Measurements from ENCODE around the gene CTIF. TPM values are rescaled to one million over a fixed set of nuclear protein-coding genes. Genes with fewer than 3 reads are reported as not detected.

The CTIF gene
- polyA plus RNA-seq, 4 donors = 8.1 to 22.6 (median 11.3) TPM

DNA sequence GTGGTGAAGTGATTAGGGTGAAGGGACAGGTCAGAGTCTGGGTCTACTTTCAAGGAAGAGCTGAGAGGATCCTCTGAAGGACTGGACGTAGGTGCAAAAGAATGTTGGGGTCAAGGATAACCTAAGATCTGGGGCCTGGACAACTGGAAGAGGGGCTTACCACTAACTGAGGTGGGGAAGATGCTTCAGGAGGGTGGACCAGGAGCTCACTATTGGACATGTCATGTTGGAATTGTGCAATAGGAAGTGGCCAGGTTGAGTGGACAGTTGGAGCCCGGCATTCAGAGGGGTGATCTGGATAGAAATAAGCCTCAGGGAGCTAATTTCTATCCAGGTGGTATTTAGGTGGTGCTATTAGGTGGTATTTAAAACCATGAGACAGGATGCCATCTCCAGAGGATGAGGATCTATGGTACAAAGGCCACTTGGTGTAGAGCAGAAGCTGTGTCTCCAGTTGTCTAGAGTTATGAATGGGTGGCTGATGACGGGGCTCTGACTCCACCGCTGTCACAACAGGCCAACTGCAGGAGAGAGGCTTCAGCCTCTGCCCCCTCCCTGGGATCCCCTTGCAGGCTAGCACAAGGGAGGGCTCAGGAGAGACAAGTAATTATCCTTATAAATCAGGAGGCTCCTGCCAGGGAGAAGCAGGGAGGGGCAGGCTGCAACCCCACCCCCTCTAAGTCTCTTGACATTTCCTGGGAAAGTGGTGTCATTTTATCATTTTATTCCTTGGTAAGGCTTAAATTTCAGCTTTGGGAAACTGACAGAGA, 254.0 kb downstream of the CTIF start:
- FAIRE-seq (no peak), DNase-seq (no peak)
- WGBS, 3 donors = 95 to 96% (median 95%) methylated on average over 4 of the region's 4 CpGs

DNA sequence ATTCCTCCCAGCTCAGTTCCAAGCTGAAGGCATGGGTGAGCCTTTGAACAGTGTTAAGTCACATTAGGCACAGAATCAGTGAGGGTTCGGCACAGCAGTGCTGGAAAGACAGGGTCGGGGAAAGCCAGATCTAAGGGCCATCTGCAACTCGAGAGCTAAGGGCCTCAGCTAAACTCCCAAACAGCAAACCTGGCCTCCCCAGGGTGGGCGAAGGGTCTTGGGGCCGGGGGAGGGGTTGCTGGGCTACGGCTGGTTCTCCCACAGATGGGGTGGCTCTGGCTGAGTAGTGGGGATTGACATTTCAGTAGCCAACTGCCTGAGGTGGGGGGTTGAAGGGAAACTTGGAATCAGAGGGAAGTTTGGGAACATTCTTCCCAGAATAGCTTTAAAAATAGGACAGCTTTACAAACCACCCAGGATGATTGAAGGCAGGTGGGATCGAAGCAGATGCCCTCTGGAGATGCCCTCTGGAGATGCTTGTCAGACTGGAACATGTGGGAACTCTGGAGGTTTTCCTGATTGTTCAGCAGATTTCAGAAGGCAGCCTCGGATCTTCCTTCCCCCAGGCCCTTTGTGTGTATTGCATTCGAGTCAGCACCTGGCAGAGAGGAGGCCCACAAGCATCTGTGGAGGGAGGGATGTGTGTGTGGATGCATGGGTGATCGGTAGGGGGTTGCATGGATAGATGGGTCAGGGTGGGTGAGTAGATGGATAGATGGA, 255.6 kb downstream of the CTIF start:
- DNase-seq (no peak), FAIRE-seq (no peak)
- Histone ChIP-seq H3K27me3 (ENCODE audit: control insufficient read depth in 3 of 3, insufficient read depth in 3 of 3, low read length in 3 of 3) (no peaks in the 10 kb centered on the region), H3K4me1 (ENCODE audit: control insufficient read depth in 3 of 3, insufficient read depth in 2 of 3, low read depth in 1 of 3, low read length in 2 of 3) (peaks cover 0 to 12% (median 1%) of the 10 kb centered on the region in 3 donors), H3K4me3 (ENCODE audit: low read depth in 1 of 3, low read length in 3 of 3) (no peak overlapping the region), H3K36me3 (ENCODE audit: control insufficient read depth in 3 of 3, insufficient read depth in 2 of 3, low read depth in 1 of 3, low read length in 3 of 3) (peaks cover 0 to 38% (median 0%) of the 10 kb centered on the region in 3 donors), H3K9me3 (ENCODE audit: control insufficient read depth in 2 of 2, insufficient read depth in 1 of 2, low read depth in 1 of 2, low read length in 1 of 2) (peaks cover 0 to 3% of the 10 kb centered on the region in 2 donors), H3K27ac (ENCODE audit: low read depth in 1 of 3, low read length in 2 of 3) (no peak overlapping the region)
- WGBS, 3 donors = 88 to 94% (median 88%) methylated on average over 10 of the region's 10 CpGs

More for the DNA sequence above, 254.0 kb downstream of the CTIF start:
- H3K4me1 ChIP-seq (ENCODE audit: control insufficient read depth in 3 of 3, insufficient read depth in 2 of 3, low read depth in 1 of 3, low read length in 2 of 3) = peaks cover 0 to 14% (median 6%) of the 10 kb centered on the region in 3 donors
- peaks cover 0 to 3% of the 10 kb centered on the region in 2 donors for H3K9me3 ChIP-seq (ENCODE audit: control insufficient read depth in 2 of 2, insufficient read depth in 1 of 2, low read depth in 1 of 2, low read length in 1 of 2)
- no peak overlapping the region for H3K27ac ChIP-seq (ENCODE audit: low read depth in 1 of 3, low read length in 2 of 3)
- no peak overlapping the region for H3K4me3 ChIP-seq (ENCODE audit: low read depth in 1 of 3, low read length in 3 of 3)
- no peaks in the 10 kb centered on the region for H3K27me3 ChIP-seq (ENCODE audit: control insufficient read depth in 3 of 3, insufficient read depth in 3 of 3, low read length in 3 of 3)
- peaks cover 0 to 45% (median 0%) of the 10 kb centered on the region in 3 donors for H3K36me3 ChIP-seq (ENCODE audit: control insufficient read depth in 3 of 3, insufficient read depth in 2 of 3, low read depth in 1 of 3, low read length in 3 of 3)

DNA sequence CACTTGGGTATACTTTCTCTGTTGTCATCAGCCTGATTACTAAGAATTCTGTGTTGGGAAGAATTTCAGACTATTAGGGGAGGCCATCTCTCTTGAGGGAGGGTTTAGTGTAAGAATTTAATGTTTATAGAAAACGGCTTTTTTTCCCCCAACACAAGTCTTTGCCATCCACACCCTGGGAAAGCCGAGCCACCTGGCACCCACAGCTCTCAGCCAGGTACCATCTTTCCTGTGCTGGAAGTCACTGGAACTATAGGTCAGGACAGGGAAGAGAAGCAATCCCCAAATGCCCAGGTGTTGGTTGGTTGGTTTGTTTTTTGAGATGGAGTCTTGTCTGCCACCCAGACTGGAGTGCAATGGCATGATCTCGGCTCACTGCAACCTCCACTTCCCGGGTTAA, 256.9 kb downstream of the CTIF start:
- no peak for DNase-seq
- Histone ChIP-seq H3K4me1 (ENCODE audit: control insufficient read depth in 3 of 3, insufficient read depth in 2 of 3, low read depth in 1 of 3, low read length in 2 of 3) (peaks cover 0 to 25% (median 1%) of the 10 kb centered on the region in 3 donors), H3K27ac (ENCODE audit: low read depth in 1 of 3, low read length in 2 of 3) (no peak overlapping the region), H3K4me3 (ENCODE audit: low read depth in 1 of 3, low read length in 3 of 3) (no peak overlapping the region), H3K27me3 (ENCODE audit: control insufficient read depth in 3 of 3, insufficient read depth in 3 of 3, low read length in 3 of 3) (no peaks in the 10 kb centered on the region), H3K9me3 (ENCODE audit: control insufficient read depth in 2 of 2, insufficient read depth in 1 of 2, low read depth in 1 of 2, low read length in 1 of 2) (no peaks in the 10 kb centered on the region), H3K36me3 (ENCODE audit: control insufficient read depth in 3 of 3, insufficient read depth in 2 of 3, low read depth in 1 of 3, low read length in 3 of 3) (peaks cover 0 to 41% (median 0%) of the 10 kb centered on the region in 3 donors)
- WGBS, 3 donors = 90 to 91% (median 91%) methylated on average over 4 of the region's 4 CpGs
- no peak for FAIRE-seq

DNA sequence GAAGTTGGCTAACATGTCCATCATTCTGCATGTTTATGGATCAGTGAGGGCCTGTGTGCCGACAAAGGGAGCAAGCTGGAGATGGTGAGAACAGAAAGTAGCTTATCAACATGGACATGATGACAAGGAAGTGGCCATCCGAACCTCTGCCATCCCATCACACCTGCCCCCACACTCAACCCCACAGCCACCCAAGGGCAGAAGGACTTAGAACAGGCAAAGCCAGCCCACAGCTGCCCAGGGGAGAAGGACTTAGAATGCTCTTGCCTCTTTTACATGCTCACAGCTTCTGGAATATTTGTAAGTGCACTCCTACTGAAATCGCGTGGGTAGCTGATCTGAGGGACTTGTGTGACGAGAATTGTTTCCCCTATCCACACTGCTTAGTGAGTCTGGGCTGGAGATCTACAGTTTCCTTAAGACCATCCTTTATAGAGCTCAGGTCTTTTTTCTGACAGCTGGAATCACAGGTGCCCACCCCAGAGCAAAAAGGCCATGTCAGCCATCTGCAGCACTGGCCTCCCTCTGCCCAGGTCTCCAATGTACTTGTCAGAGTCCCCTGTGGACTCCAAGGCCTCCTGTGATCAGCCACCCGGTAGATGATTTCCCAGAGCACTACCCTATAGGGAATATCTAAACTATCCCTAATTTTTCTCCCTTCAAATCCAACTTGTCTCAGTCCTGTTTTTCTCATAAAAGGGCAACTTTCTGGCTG, 257.8 kb downstream of the CTIF start:
- FAIRE-seq (no peak), DNase-seq (no peak)
- H3K27me3 ChIP-seq (ENCODE audit: control insufficient read depth in 3 of 3, insufficient read depth in 3 of 3, low read length in 3 of 3) = no peaks in the 10 kb centered on the region
- no peak overlapping the region for H3K4me3 ChIP-seq (ENCODE audit: low read depth in 1 of 3, low read length in 3 of 3)
- no peak overlapping the region for H3K27ac ChIP-seq (ENCODE audit: low read depth in 1 of 3, low read length in 2 of 3)
- H3K36me3 ChIP-seq (ENCODE audit: control insufficient read depth in 3 of 3, insufficient read depth in 2 of 3, low read depth in 1 of 3, low read length in 3 of 3) = peaks cover 0 to 42% (median 0%) of the 10 kb centered on the region in 3 donors
- 96 to 98% (median 96%) methylated on average over 6 of the region's 6 CpGs for WGBS, 3 donors
- no peaks in the 10 kb centered on the region for H3K9me3 ChIP-seq (ENCODE audit: control insufficient read depth in 2 of 2, insufficient read depth in 1 of 2, low read depth in 1 of 2, low read length in 1 of 2)
- peaks cover 2 to 35% (median 4%) of the 10 kb centered on the region in 3 donors for H3K4me1 ChIP-seq (ENCODE audit: control insufficient read depth in 3 of 3, insufficient read depth in 2 of 3, low read depth in 1 of 3, low read length in 2 of 3)

DNA sequence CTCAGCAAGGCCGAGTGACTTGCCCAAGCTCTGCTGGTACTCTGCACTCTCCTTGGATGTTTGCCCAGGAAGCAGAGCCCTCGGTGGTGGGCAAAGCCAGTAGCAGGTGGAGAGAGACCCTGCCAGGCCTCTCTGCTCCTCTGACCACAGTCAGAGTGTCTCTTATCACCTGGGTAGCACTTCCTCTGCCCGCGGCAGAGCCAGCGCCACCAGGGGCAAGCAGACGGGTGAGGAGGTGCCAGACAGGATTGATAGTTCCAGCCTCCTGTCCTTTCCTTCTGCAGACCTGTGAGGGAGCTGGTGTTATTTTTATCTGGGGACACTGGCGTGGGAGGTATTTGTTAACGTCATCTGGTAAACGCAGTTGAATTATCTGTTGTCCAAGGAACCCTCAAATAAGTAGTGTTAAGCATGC, 259.0 kb downstream of the CTIF start:
- Histone ChIP-seq H3K27me3 (ENCODE audit: control insufficient read depth in 3 of 3, insufficient read depth in 3 of 3, low read length in 3 of 3) (no peaks in the 10 kb centered on the region), H3K9me3 (ENCODE audit: control insufficient read depth in 2 of 2, insufficient read depth in 1 of 2, low read depth in 1 of 2, low read length in 1 of 2) (no peaks in the 10 kb centered on the region), H3K4me3 (ENCODE audit: low read depth in 1 of 3, low read length in 3 of 3) (no peak overlapping the region), H3K27ac (ENCODE audit: low read depth in 1 of 3, low read length in 2 of 3) (no peak overlapping the region), H3K36me3 (ENCODE audit: control insufficient read depth in 3 of 3, insufficient read depth in 2 of 3, low read depth in 1 of 3, low read length in 3 of 3) (peaks cover 0 to 45% (median 0%) of the 10 kb centered on the region in 3 donors), H3K4me1 (ENCODE audit: control insufficient read depth in 3 of 3, insufficient read depth in 2 of 3, low read depth in 1 of 3, low read length in 2 of 3) (peaks cover 2 to 45% (median 9%) of the 10 kb centered on the region in 3 donors)
- DNase-seq = no peak
- FAIRE-seq = no peak
- 58 to 68% (median 65%) methylated on average over 9 of the region's 9 CpGs for WGBS, 3 donors

DNA sequence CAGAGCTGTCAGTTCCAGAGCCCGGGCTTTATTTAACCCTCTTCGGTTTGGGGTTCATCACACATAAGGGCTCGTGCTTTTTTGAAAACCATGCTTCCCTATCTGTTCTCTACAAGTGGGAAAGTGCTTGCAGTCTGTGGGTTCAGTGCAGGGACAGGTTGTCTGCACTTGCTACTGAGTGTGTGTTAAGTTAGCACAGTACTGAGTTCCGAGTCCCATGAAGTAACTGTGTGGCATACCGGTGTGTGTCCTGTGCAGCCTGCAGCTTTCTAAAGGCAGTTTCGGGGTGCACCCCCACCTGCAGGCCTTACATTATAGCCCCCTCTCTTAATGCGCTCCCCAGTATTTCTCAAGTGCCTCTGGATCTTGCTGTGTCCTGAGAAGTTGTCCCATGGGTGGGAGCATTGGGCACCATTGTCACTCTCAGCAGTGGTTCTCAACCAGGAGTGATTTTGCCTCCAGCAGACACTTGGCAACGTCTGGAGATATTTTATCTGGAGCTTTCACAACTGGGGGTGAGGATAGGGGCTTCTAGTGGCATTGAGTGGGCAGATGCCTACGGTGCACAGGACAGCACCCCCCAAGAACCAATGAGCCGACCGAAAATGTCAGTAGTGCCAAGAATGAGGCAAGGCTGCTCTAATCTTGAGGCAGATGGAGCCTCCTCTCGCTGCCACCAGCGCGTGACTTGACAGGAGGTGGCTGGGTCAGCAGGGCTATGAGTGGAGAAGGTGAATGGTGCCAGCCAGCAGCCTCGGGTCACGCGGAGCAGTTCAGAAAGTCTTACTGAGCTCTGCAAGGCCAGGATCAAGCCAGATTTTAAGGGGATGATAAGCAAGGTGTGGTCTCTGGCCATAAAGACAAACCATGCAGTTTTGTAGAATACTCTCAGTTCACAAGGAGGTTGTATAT, 259.8 kb downstream of the CTIF start:
- WGBS, 3 donors = 91 to 92% (median 91%) methylated on average over 17 of the region's 17 CpGs
- FAIRE-seq (no peak), DNase-seq (peak in 1 of 2 donors; percentile 62)
- Histone ChIP-seq H3K4me1 (ENCODE audit: control insufficient read depth in 3 of 3, insufficient read depth in 2 of 3, low read depth in 1 of 3, low read length in 2 of 3) (peaks cover 2 to 48% (median 9%) of the 10 kb centered on the region in 3 donors), H3K9me3 (ENCODE audit: control insufficient read depth in 2 of 2, insufficient read depth in 1 of 2, low read depth in 1 of 2, low read length in 1 of 2) (no peaks in the 10 kb centered on the region), H3K36me3 (ENCODE audit: control insufficient read depth in 3 of 3, insufficient read depth in 2 of 3, low read depth in 1 of 3, low read length in 3 of 3) (peaks cover 0 to 51% (median 0%) of the 10 kb centered on the region in 3 donors), H3K27ac (ENCODE audit: low read depth in 1 of 3, low read length in 2 of 3) (peak overlapping the region in 1 of 3 donors; percentile 78), H3K4me3 (ENCODE audit: low read depth in 1 of 3, low read length in 3 of 3) (no peak overlapping the region), H3K27me3 (ENCODE audit: control insufficient read depth in 3 of 3, insufficient read depth in 3 of 3, low read length in 3 of 3) (no peaks in the 10 kb centered on the region)

DNA sequence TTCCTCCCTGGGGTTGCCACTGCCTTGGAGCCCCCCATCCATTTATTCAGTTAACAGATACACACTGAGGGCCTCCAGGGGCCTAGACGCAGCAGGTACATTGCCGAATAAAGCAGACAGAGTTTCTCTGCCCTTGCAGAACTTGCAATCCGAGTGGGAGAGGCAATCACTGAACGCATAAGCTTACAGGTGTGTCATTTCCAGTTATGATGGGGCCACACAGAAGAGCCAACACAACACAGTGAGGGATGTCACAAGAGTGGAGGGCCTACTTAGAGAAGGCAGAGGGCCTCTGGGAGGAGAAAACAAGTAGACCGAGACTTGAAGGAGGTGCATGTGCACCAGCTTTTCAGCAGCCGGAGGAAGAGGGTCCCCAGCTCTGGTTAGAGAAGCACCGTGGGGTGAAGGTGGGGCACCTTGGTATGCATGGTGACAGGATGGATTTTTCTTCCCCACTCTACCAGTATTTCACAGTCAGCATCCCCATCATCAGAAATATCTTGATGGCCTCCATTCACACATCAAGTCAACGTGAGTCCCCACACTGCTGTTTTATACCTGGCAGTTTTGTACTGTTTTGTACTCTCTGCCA, 261.0 kb downstream of the CTIF start:
- WGBS, 3 donors = 92 to 95% (median 95%) methylated on average over 8 of the region's 8 CpGs
- no peak for DNase-seq
- Histone ChIP-seq H3K27ac (ENCODE audit: low read depth in 1 of 3, low read length in 2 of 3) (peak overlapping the region in 1 of 3 donors; percentile 78), H3K27me3 (ENCODE audit: control insufficient read depth in 3 of 3, insufficient read depth in 3 of 3, low read length in 3 of 3) (no peaks in the 10 kb centered on the region), H3K36me3 (ENCODE audit: control insufficient read depth in 3 of 3, insufficient read depth in 2 of 3, low read depth in 1 of 3, low read length in 3 of 3) (peaks cover 0 to 54% (median 0%) of the 10 kb centered on the region in 3 donors), H3K9me3 (ENCODE audit: control insufficient read depth in 2 of 2, insufficient read depth in 1 of 2, low read depth in 1 of 2, low read length in 1 of 2) (no peaks in the 10 kb centered on the region), H3K4me3 (ENCODE audit: low read depth in 1 of 3, low read length in 3 of 3) (no peak overlapping the region), H3K4me1 (ENCODE audit: control insufficient read depth in 3 of 3, insufficient read depth in 2 of 3, low read depth in 1 of 3, low read length in 2 of 3) (peaks cover 2 to 55% (median 9%) of the 10 kb centered on the region in 3 donors)
- no peak for FAIRE-seq

Data from small intestine (tissue), 7 donors.